ENCODE data around the gene TRMT11. TPM values are rescaled to one million over a fixed set of nuclear protein-coding genes. Genes with fewer than 3 reads are reported as not detected.
A peak's percentile ranks its signal among the peaks of the same experiment; 100 is the strongest.

TRMT11 gene
- total RNA-seq, 3 donors from 2014 or later (not counting 1 experiment from before 2014, with no cell fraction given): 12.2 to 16.6 (median 12.7) TPM

DNA sequence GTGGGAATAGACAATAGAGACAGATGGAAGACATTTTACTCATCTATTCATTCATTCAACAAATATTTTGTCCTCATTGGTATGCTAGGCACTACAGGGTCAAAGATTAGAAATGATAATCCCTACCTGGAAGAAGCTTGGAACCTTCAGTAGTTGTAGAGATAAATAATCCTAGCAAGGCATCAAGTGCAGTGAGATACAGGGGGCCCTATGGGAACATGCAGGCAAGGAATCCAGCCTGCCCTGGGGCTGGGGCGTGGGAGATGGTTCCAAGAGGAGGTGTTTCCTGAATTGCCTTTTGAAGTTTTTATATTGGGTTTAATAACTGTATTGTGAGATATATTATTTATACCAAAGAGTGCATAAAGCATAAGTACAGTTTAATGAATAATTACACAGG, 64.5 kb downstream of the TRMT11 start:
- Histone ChIP-seq H3K4me3 (ENCODE audit: low read length) (no peak overlapping the region), H3K27me3 (ENCODE audit: control insufficient read depth, insufficient read depth, low read length) (no peaks in the 10 kb centered on the region), H3K4me1 (ENCODE audit: control insufficient read depth, insufficient read depth, low read length) (no peaks in the 10 kb centered on the region), H3K9me3 (ENCODE audit: control insufficient read depth, insufficient read depth, low read length) (no peaks in the 10 kb centered on the region), H3K27ac (ENCODE audit: low read length) (no peak overlapping the region), H3K36me3 (ENCODE audit: control insufficient read depth, insufficient read depth, low read length) (peaks cover 11% of the 10 kb centered on the region)
- intact Hi-C loops (cut with micrococcal nuclease): no loop called here
- Mint-ChIP-seq H3K27ac (no peak overlapping the region), H3K9me3 (no peaks in the 10 kb centered on the region), H3K36me3 (no peaks in the 10 kb centered on the region), H3K27me3 (ENCODE audit: low read depth in 2 of 2) (no peaks in the 10 kb centered on the region), H3K4me1 (no peaks in the 10 kb centered on the region), H3K4me3 (no peak overlapping the region)
- ATAC-seq (no peak), DNase-seq (no peak)
- TF ChIP-seq, protein P1, sequence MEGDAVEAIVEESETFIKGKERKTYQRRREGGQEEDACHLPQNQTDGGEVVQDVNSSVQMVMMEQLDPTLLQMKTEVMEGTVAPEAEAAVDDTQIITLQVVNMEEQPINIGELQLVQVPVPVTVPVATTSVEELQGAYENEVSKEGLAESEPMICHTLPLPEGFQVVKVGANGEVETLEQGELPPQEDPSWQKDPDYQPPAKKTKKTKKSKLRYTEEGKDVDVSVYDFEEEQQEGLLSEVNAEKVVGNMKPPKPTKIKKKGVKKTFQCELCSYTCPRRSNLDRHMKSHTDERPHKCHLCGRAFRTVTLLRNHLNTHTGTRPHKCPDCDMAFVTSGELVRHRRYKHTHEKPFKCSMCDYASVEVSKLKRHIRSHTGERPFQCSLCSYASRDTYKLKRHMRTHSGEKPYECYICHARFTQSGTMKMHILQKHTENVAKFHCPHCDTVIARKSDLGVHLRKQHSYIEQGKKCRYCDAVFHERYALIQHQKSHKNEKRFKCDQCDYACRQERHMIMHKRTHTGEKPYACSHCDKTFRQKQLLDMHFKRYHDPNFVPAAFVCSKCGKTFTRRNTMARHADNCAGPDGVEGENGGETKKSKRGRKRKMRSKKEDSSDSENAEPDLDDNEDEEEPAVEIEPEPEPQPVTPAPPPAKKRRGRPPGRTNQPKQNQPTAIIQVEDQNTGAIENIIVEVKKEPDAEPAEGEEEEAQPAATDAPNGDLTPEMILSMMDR (IDR thresholded peaks at IDR 0.05): no peak
- WGBS (ENCODE audit: insufficient coverage): 100% methylated on average over 1 of the region's 1 CpG

DNA sequence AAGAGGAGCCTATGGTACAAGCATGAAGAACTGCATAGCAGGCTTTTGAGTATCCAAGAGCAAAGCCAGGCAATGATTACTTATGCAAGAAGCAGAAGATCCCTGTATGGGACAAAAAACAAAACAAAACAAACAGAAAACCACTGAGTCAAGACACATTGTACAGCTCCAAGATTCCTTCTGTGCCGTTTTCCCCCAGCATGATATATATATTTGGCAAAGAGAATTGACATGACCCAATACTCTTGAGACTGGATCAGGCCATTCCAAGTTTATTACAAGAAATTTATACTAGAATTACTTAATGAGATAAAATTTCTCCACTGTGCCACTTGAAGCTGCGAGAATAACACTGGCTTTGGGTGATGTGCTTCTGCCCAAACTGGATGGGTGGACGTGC, 65.5 kb downstream of the TRMT11 start:
- WGBS (ENCODE audit: insufficient coverage): 94% methylated on average over 2 of the region's 3 CpGs
- H3K27ac Mint-ChIP-seq: no peak overlapping the region
- Histone ChIP-seq H3K4me1 (ENCODE audit: control insufficient read depth, insufficient read depth, low read length) (no peaks in the 10 kb centered on the region), H3K27me3 (ENCODE audit: control insufficient read depth, insufficient read depth, low read length) (no peaks in the 10 kb centered on the region), H3K36me3 (ENCODE audit: control insufficient read depth, insufficient read depth, low read length) (peaks cover 9% of the 10 kb centered on the region), H3K27ac (ENCODE audit: low read length) (no peak overlapping the region), H3K9me3 (ENCODE audit: control insufficient read depth, insufficient read depth, low read length) (no peaks in the 10 kb centered on the region), H3K4me3 (ENCODE audit: low read length) (no peak overlapping the region)
- no peaks in the 10 kb centered on the region for H3K36me3 Mint-ChIP-seq
- intact Hi-C loops (cut with micrococcal nuclease): no loop called here
- H3K4me1 Mint-ChIP-seq: no peaks in the 10 kb centered on the region
- no peak for ATAC-seq
- no peak for DNase-seq
- H3K9me3 Mint-ChIP-seq: no peaks in the 10 kb centered on the region
- TF ChIP-seq, protein P1 (IDR thresholded peaks at IDR 0.05): no peak
- no peak overlapping the region for H3K4me3 Mint-ChIP-seq
- no peaks in the 10 kb centered on the region for H3K27me3 Mint-ChIP-seq (ENCODE audit: low read depth in 2 of 2)

DNA sequence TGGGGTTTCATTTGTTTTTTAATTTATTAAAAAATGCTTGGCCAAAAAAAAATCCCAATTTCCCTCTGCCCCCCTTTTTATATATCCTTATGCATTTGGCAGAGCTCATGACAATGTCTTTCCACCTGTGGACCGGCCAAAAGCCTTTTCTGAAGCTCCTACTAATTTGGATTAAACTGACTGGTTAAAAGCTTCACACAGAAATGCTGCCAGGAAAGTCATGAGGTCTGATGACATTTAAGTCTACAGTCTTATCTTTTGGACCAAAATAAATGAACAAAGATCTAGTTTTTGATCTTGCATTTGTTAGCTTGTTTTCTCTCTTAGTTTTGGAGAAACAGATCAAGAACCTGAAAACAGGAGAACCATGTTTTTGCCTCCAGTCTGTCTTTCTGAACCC, 66.1 kb downstream of the TRMT11 start:
- no peaks in the 10 kb centered on the region for H3K9me3 Mint-ChIP-seq
- Histone ChIP-seq H3K4me3 (ENCODE audit: low read length) (no peak overlapping the region), H3K27me3 (ENCODE audit: control insufficient read depth, insufficient read depth, low read length) (no peaks in the 10 kb centered on the region), H3K9me3 (ENCODE audit: control insufficient read depth, insufficient read depth, low read length) (no peaks in the 10 kb centered on the region), H3K36me3 (ENCODE audit: control insufficient read depth, insufficient read depth, low read length) (peaks cover 6% of the 10 kb centered on the region), H3K27ac (ENCODE audit: low read length) (no peak overlapping the region), H3K4me1 (ENCODE audit: control insufficient read depth, insufficient read depth, low read length) (no peaks in the 10 kb centered on the region)
- H3K27ac Mint-ChIP-seq: no peak overlapping the region
- intact Hi-C loops (cut with micrococcal nuclease): no loop called here
- 96% methylated on average over 1 of the region's 1 CpG for WGBS (ENCODE audit: insufficient coverage)
- H3K36me3 Mint-ChIP-seq: no peaks in the 10 kb centered on the region
- no peak overlapping the region for H3K4me3 Mint-ChIP-seq
- DNase-seq (no peak), ATAC-seq (no peak)
- H3K27me3 Mint-ChIP-seq (ENCODE audit: low read depth in 2 of 2): no peaks in the 10 kb centered on the region
- no peaks in the 10 kb centered on the region for H3K4me1 Mint-ChIP-seq
- TF ChIP-seq, protein P1 (IDR thresholded peaks at IDR 0.05): no peak

DNA sequence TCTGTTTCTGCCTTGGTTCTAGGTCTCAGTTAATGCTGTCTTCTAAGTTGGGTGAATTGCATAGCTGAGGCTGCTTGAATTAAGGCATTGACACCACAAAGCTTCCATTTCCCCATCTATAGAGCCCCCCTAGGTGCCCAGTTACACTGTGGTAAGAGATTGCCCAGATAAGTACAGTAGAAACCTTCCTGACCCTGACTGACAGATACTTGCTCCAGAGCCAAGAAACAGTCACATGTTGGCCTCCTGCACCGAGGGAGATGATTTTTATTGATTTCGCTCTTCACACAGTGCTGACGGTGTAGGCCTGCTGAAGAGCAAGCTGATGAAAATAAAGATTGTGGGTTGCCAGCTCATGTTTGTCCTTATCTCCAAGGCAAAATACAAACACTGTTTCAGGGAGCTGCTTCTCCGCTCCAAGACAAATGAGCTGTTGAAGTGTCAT, 67.9 kb downstream of the TRMT11 start:
- TF ChIP-seq, protein P1 (IDR thresholded peaks at IDR 0.05): no peak
- Mint-ChIP-seq H3K9me3 (no peaks in the 10 kb centered on the region), H3K4me1 (no peaks in the 10 kb centered on the region), H3K27me3 (ENCODE audit: low read depth in 2 of 2) (no peaks in the 10 kb centered on the region), H3K4me3 (no peak overlapping the region), H3K27ac (no peak overlapping the region), H3K36me3 (no peaks in the 10 kb centered on the region)
- DNase-seq: no peak
- H3K36me3 ChIP-seq (ENCODE audit: control insufficient read depth, insufficient read depth, low read length): no peaks in the 10 kb centered on the region
- no peaks in the 10 kb centered on the region for H3K9me3 ChIP-seq (ENCODE audit: control insufficient read depth, insufficient read depth, low read length)
- WGBS (ENCODE audit: insufficient coverage): 71% methylated on average over 3 of the region's 4 CpGs
- H3K4me3 ChIP-seq (ENCODE audit: low read length): no peak overlapping the region
- peak in 1 of 3 donors; percentile 28 for ATAC-seq
- H3K27ac ChIP-seq (ENCODE audit: low read length): no peak overlapping the region
- H3K4me1 ChIP-seq (ENCODE audit: control insufficient read depth, insufficient read depth, low read length): no peaks in the 10 kb centered on the region
- no peaks in the 10 kb centered on the region for H3K27me3 ChIP-seq (ENCODE audit: control insufficient read depth, insufficient read depth, low read length)
- intact Hi-C loops (cut with micrococcal nuclease): no loop called here

Measured in natural killer cell (primary cell).